Activated CD8-positive, alpha-beta T cell treated with anti-CD3 and anti-CD28 coated beads, Interleukin-2, amount 10 ng/mL, durations not matched to agents 7 days and 5 days (primary cell): ENCODE data around the gene SNAP47. TPM values are rescaled to one million over a fixed set of nuclear protein-coding genes. Genes with fewer than 3 reads are reported as not detected.
A peak's percentile ranks its signal among the peaks of the same experiment; 100 is the strongest.

Experiments
- ATAC-seq: fragments of 150-1000 bp; cut with Tn5 transposase; one replicate; pipeline ENCODE4 v1.10.0; 2021; ENCODE audit warnings: moderate library complexity
- CTCF ChIA-PET: fragments of 350-600 bp; sonication (Branson Sonifier 250); formaldehyde crosslinking; loops from one replicate; lab custom pipeline; 2021; ENCODE audit warnings: antibody characterized with exemption; lab: Charles Lee
- POLR2A ChIA-PET: fragments of 350-600 bp; sonication (Branson Sonifier 250); formaldehyde crosslinking; loops from one replicate; lab custom pipeline; 2021; ENCODE audit warnings: antibody characterized with exemption; lab: Charles Lee
- DNase-seq: peaks from one replicate; pipeline ENCODE4 v3.0.0-alpha.2; 2020
- H3K27ac Mint-ChIP-seq: one replicate; pipeline ENCODE4 v1.8.0; 2021; ENCODE audit warnings: mild to moderate bottlenecking, mixed read lengths
- H3K27me3 Mint-ChIP-seq: one replicate; pipeline ENCODE4 v1.8.0; 2021; ENCODE audit warnings: low read depth, mixed read lengths
- H3K36me3 Mint-ChIP-seq: one replicate; pipeline ENCODE4 v1.8.0; 2021; ENCODE audit warnings: low read depth, mixed read lengths
- H3K4me1 Mint-ChIP-seq: one replicate; pipeline ENCODE4 v1.8.0; 2021; ENCODE audit warnings: low read depth, mixed read lengths
- H3K4me3 Mint-ChIP-seq: one replicate; pipeline ENCODE4 v1.8.0; 2021; ENCODE audit warnings: mild to moderate bottlenecking, mixed read lengths
- H3K9me3 Mint-ChIP-seq: one replicate; pipeline ENCODE4 v1.8.0; 2022; ENCODE audit warnings: mixed read lengths; ENCODE audit not compliant: insufficient read depth
- total RNA-seq, 2 experiments: library from RNA; stranded (reverse); gene quantifications; one replicate each; pipeline ENCODE4 v1.2.3, GENCODE V29; 2021

The SNAP47 gene
- total RNA-seq, 2 experiments from 2014 or later = 20.7 to 25.3 TPM

DNA sequence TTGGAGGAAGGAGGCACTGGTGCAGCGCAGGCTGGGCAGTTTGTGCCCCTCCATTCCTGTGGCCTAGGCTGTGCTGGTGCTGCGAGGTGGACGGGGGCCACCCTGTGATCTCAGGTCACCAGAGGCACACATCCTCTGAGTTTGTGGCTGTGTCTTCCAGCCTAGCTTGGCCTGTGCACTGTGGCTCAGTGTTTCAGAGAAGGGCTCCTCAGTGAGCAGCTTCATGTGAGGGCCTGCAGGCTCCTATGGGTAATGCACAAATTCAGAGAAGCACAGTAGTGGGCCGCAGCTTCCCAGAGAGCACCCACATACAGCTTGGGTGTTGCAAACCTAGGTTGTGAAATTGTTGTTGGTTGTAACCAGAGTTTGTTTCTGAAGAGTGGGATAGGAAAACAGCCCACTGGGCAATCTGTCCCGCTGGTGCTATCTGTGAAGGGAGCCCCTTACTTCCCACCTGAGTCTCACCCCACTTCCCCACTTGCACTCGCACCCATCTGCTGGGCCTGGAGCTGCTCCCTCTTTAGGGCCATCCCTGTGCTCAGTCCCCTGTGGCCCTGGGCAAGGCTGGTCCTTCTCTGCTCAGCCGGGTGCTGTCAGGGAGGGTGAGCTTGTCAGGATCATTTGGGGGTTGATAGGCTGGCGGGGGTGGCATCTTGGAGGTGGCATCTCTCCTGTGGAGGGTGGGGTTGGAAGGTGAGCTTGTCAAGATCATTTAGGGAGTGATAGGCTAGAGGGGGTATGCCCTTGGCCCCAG, 30.2 kb downstream of the SNAP47 start:
- DNase-seq (no peak), ATAC-seq (no peak)
- Mint-ChIP-seq H3K4me3 (peak overlapping the region; percentile 52), H3K4me1 (peaks cover 74% of the 10 kb centered on the region), H3K27me3 (no peaks in the 10 kb centered on the region), H3K36me3 (peaks cover 49% of the 10 kb centered on the region), H3K9me3 (no peaks in the 10 kb centered on the region), H3K27ac (peak overlapping the region; percentile 5)
- POLR2A ChIA-PET = interaction anchor here (0.7 to 1.0 kb wide), 2 partner anchors 23 to 392 kb away, joined by 3 to 6 read pairs; no protein-coding TSS in a partner anchor
- CTCF ChIA-PET = interaction anchor here (0.7 to 1.7 kb wide), 7 partner anchors 10 to 223 kb away, joined by 3 to 7 read pairs (median 3); no protein-coding TSS in a partner anchor

DNA sequence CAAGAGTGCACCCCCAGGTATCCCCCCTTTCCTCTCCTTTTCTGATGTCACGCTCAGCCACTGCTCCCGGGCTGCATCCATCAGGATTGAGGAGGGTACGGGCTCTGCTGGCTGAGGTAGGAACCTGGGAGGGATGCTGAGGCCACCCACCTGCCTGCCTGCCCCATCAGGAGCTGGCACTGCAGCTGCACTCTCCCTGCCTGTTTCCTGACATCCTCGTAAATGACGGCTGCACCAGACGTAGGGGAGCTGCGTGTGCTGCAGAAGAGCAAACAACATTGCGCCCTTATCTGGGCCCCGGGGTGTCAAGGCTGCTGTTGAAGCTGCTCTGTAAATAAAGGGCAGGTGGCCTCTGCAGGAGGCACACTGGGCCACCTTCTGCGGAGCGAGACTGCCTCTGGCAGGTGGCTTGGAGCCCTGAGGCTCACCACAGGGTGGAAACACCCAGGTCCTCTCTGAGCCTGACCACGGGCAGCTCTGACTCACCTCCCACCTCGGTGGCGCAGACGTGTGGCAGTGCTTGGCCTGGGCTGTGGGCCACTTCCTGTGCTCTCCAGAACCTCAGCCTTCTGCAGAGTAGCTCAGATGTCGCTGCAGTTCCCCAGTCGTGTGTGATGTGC, 30.9 kb downstream of the SNAP47 start:
- H3K27ac Mint-ChIP-seq = peak overlapping the region; percentile 83
- H3K4me1 Mint-ChIP-seq = peaks cover 70% of the 10 kb centered on the region
- H3K36me3 Mint-ChIP-seq = peaks cover 42% of the 10 kb centered on the region
- POLR2A ChIA-PET = interaction anchor here (0.7 to 1.0 kb wide), 2 partner anchors 22 to 391 kb away, joined by 3 to 6 read pairs; no protein-coding TSS in a partner anchor
- ATAC-seq = peak; percentile 81
- peak; percentile 92 for DNase-seq
- CTCF ChIA-PET = interaction anchor here (0.8 to 1.7 kb wide), 5 partner anchors 9 to 223 kb away, joined by 3 to 7 read pairs (median 6); no protein-coding TSS in a partner anchor
- no peaks in the 10 kb centered on the region for H3K27me3 Mint-ChIP-seq
- no peaks in the 10 kb centered on the region for H3K9me3 Mint-ChIP-seq
- peak overlapping the region; percentile 52 for H3K4me3 Mint-ChIP-seq

DNA sequence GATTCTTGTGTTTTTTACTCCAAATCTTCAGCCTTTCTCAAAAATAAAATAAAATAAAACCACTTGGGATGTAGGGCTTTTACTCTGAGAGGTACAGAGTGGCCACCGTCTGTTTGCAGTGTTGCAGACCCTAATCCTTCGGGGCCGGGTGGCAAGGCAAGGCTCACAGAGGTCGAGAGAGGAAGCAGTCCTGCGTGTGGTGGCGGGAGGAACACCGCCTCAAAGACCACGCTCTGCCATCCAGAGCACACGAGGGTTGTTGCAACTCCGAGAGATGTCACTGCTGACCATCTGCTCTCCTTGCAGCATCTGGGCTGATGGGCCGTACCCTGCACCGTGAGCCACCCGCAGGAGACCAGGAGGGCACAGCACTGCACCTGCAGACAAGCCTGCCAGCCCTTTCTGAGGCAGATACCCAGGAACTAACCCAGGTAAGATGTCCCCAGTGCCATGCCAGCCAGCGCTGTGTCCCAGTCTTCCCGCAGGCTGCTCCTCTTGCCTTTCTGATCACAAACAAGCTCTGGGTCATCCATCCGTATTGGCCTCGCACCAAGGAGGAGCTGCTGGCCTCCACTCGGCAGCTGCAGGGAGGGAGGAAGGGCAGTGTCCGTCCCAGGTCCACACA, 31.5 kb downstream of the SNAP47 start:
- H3K27me3 Mint-ChIP-seq = no peaks in the 10 kb centered on the region
- H3K4me3 Mint-ChIP-seq = peak overlapping the region; percentile 52
- H3K27ac Mint-ChIP-seq = peak overlapping the region; percentile 83
- H3K9me3 Mint-ChIP-seq = no peaks in the 10 kb centered on the region
- H3K36me3 Mint-ChIP-seq = peaks cover 37% of the 10 kb centered on the region
- ChIA-PET POLR2A (interaction anchor here (1.0 kb wide), 1 partner anchor 21 kb away, joined by 6 read pairs; no protein-coding TSS in a partner anchor), CTCF (interaction anchor here (0.9 to 1.7 kb wide), 4 partner anchors 8 to 187 kb away, joined by 3 to 7 read pairs (median 6); no protein-coding TSS in a partner anchor)
- peaks cover 64% of the 10 kb centered on the region for H3K4me1 Mint-ChIP-seq
- DNase-seq (peak; percentile 30), ATAC-seq (peak; percentile 6)

DNA sequence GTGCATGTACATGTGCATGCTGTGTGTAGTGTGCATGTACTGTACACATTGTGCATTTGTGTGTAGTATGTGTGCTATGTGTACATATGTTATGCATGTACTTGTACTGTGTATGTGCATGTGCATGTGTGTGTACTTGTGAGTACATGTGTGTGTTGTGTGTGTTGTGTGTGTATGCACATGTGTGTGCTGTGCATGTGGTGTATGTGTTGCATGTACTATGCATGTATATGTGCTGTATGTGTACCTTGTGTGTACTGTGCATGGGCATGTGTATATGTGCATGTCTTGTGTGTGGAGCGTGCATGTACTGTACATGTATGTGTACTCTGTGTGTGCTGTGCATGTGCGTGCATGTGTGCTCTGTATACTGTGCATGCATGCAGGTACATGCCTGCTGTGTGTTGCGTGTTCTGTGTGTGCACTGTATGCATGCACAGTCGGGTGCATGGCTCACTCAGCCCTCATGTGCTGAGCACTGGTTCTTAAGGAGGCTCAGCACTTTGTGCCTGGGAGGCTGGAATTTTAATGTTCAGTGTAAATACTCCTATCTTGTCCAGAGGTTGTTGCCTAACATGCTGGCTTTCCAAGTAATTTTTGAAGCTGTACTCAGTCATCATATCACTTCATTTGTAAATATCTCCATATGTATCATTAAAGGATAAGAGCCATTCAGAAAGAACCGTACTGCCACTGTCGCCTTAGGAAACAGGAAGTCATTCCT, 32.3 kb downstream of the SNAP47 start:
- Mint-ChIP-seq H3K4me3 (no peak overlapping the region), H3K4me1 (peaks cover 60% of the 10 kb centered on the region)
- POLR2A ChIA-PET = no interaction called here

DNA sequence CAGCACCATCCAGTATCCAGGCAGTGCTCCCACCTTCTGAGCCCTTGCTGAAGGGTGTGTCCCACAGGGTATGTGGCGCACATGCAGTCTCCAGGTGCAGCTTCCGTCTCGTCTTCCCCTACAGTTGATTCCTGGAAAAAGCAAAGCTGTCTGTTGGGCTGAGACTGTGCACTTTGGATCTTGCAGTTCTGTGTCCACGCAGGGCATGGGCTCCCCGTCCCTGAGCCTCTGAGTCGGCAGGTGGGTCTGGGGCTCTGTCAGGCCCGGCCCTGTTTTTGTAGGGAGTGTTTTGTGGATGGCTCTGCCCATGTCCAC, 32.8 kb downstream of the SNAP47 start:
- ChIA-PET CTCF (interaction anchor here (1.6 kb wide), 1 partner anchor 186 kb away, joined by 6 read pairs; no protein-coding TSS in a partner anchor), POLR2A (no interaction called here)
- DNase-seq = no peak
- H3K4me1 Mint-ChIP-seq = peaks cover 57% of the 10 kb centered on the region
- no peaks in the 10 kb centered on the region for H3K27me3 Mint-ChIP-seq
- peaks cover 42% of the 10 kb centered on the region for H3K36me3 Mint-ChIP-seq
- no peaks in the 10 kb centered on the region for H3K9me3 Mint-ChIP-seq
- no peak overlapping the region for H3K27ac Mint-ChIP-seq
- ATAC-seq = no peak
- H3K4me3 Mint-ChIP-seq = no peak overlapping the region

More for the DNA sequence above, 32.3 kb downstream of the SNAP47 start:
- Mint-ChIP-seq H3K36me3 (peaks cover 42% of the 10 kb centered on the region), H3K27ac (peak overlapping the region; percentile 62), H3K9me3 (no peaks in the 10 kb centered on the region), H3K27me3 (no peaks in the 10 kb centered on the region)
- ATAC-seq (no peak), DNase-seq (no peak)
- CTCF ChIA-PET = interaction anchor here (1.6 kb wide), 1 partner anchor 186 kb away, joined by 6 read pairs; no protein-coding TSS in a partner anchor

DNA sequence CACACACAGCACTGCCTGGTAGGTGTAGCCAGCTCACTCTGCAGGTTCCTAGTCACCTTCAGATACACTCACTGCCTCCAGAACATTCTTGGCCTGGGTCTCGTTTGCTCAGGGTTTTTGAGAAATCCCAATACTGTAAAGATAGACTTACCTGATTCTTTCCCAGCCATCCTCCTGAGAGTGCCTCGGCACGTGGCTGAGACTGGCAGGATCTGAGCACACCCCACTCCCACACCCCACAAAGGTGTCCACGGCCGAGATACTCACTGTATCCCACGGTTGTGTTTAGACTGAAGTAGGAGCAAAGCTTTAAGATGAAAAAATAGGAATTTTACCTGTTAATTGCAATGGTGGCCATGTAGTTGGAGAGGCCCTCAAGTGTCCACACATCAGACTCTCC, 33.4 kb downstream of the SNAP47 start:
- Mint-ChIP-seq H3K27ac (no peak overlapping the region), H3K4me3 (no peak overlapping the region), H3K27me3 (no peaks in the 10 kb centered on the region), H3K9me3 (no peaks in the 10 kb centered on the region), H3K4me1 (peaks cover 57% of the 10 kb centered on the region), H3K36me3 (peaks cover 42% of the 10 kb centered on the region)
- ATAC-seq = no peak
- CTCF ChIA-PET = interaction anchor here (1.6 kb wide), 1 partner anchor 185 kb away, joined by 6 read pairs; no protein-coding TSS in a partner anchor
- no peak for DNase-seq
- POLR2A ChIA-PET = no interaction called here

DNA sequence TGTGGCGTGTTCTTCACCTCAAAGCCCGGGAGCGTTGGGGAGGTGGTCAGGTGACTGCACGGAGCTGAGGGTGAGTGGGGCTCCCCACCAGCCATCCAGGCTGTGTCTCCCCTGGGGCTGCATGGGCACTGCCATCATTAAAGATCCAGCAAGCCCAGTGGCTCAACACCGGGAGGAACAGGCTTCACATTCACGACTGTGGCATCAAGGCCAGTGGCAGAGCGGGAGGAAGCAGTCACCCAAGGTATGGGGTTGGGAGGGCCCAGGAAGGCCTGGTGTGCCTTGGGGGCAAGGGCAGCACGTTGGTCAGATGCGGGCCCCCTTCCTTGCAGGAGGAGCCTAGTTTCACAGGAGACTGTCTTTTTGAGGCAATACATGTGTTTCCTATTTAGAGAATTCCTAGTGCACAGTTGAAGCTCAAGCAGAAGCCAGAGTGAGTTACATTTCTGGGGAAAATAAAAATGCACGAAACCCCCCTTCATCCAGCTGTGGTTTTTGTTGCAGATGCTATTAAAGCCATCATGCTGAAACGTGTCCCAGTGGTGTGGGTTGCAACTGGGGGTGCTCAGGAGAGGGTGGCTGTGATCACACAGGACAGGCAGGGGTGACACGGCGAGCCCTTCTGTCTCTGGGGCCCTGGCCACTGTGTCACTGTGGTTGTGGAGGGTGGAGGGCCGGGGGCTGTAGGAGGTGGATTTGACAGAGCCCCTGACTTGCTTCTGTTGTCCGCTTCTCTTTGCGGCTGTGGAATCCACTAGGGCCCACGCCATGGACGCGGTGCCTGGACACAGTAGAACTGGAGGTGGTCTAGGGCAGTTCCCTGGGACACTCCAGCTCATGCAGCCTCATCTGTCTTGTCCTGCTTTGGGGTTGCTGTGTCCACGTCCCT, 34.1 kb downstream of the SNAP47 start:
- H3K9me3 Mint-ChIP-seq = no peaks in the 10 kb centered on the region
- no peak overlapping the region for H3K4me3 Mint-ChIP-seq
- H3K36me3 Mint-ChIP-seq = peaks cover 42% of the 10 kb centered on the region
- DNase-seq (no peak), ATAC-seq (no peak)
- H3K4me1 Mint-ChIP-seq = peaks cover 57% of the 10 kb centered on the region
- CTCF ChIA-PET = interaction anchor here (1.6 kb wide), 1 partner anchor 185 kb away, joined by 6 read pairs; no protein-coding TSS in a partner anchor
- no peaks in the 10 kb centered on the region for H3K27me3 Mint-ChIP-seq
- POLR2A ChIA-PET = no interaction called here
- H3K27ac Mint-ChIP-seq = no peak overlapping the region

DNA sequence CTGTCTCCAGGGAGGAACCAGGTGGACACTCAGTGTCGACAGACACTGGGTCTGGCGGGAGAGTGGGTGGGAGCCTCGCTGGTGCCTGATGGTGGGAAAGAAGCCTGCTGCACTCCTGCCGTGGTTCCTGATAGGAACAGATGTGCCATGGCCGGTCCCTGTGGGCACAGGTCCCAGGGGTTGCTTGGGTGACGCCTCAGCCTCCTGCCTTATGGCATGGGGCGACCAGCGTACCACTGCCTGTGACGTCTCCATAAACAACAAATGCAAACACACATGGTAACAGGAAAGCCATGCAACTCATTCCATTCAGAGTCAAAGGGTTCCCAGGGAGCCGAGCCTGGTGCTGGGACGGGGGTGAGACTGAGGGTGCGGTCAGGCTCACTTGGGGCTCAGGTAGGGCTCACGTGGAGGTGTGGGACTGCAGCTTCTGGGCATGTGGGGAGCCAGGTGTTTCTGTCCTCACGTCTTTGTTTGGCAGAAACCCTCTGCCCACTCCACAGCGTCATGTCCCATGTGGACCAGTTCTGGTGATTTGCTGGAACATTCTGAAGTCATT, 34.8 kb downstream of the SNAP47 start:
- H3K27me3 Mint-ChIP-seq = no peaks in the 10 kb centered on the region
- H3K36me3 Mint-ChIP-seq = peaks cover 43% of the 10 kb centered on the region
- no peak overlapping the region for H3K27ac Mint-ChIP-seq
- peaks cover 57% of the 10 kb centered on the region for H3K4me1 Mint-ChIP-seq
- no peaks in the 10 kb centered on the region for H3K9me3 Mint-ChIP-seq
- POLR2A ChIA-PET = no interaction called here
- no peak overlapping the region for H3K4me3 Mint-ChIP-seq
- CTCF ChIA-PET = no interaction called here
- ATAC-seq = no peak
- no peak for DNase-seq

DNA sequence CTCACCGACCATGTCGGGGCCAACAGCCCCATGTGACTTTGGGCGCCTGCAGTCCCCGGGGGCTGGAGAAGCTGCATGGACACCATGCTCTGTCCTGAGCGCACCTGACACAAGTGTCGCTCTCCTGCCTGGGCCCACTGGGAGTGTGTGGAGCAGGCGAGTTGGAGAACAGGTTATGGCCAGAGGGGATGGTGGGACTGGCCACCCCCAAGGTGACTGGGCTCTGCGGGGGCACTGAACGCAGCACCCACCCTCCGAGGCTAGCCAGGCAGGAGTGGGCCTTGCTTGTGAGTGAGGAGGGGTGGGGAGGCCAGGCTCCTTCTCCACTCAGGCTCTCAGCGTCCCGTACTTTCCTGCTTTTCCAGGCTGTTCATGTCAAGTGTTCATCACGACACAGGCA, 35.6 kb downstream of the SNAP47 start:
- ChIA-PET CTCF (interaction anchor here (0.8 kb wide), 1 partner anchor 8 kb away, joined by 3 read pairs; no protein-coding TSS in a partner anchor), POLR2A (no interaction called here)
- no peak overlapping the region for H3K4me3 Mint-ChIP-seq
- no peak overlapping the region for H3K27ac Mint-ChIP-seq
- no peaks in the 10 kb centered on the region for H3K27me3 Mint-ChIP-seq
- ATAC-seq (no peak), DNase-seq (no peak)
- H3K9me3 Mint-ChIP-seq = no peaks in the 10 kb centered on the region
- peaks cover 53% of the 10 kb centered on the region for H3K4me1 Mint-ChIP-seq
- peaks cover 43% of the 10 kb centered on the region for H3K36me3 Mint-ChIP-seq

DNA sequence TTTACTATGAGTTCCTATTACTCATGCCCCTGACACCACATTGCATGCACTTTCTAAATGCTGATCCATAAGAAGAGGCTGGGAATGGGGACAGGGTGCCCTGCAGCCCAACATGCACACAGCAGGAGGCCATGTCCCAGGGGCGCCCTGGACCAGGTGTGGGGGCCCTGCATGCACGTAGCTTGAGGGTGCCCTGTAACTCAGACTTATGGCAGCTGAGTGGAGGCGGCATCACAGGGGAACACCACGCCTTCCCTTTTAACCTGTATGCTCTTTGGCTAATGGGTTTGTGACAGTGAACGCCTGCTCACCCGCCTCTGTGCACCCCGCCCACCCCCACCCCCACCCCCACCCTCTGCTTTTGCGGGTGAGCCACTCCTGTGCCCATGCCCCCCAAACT, 36.1 kb downstream of the SNAP47 start:
- POLR2A ChIA-PET = no interaction called here
- peaks cover 46% of the 10 kb centered on the region for H3K36me3 Mint-ChIP-seq
- no peak overlapping the region for H3K27ac Mint-ChIP-seq
- no peak overlapping the region for H3K4me3 Mint-ChIP-seq
- CTCF ChIA-PET = interaction anchor here (0.8 kb wide), 1 partner anchor 8 kb away, joined by 3 read pairs; no protein-coding TSS in a partner anchor
- DNase-seq (no peak), ATAC-seq (no peak)
- no peaks in the 10 kb centered on the region for H3K27me3 Mint-ChIP-seq
- H3K9me3 Mint-ChIP-seq = no peaks in the 10 kb centered on the region
- H3K4me1 Mint-ChIP-seq = peaks cover 52% of the 10 kb centered on the region
